Left ventricle myocardium inferior (tissue), 1 donor: ENCODE data around the gene MYO3A. TPM values are rescaled to one million over a fixed set of nuclear protein-coding genes. Genes with fewer than 3 reads are reported as not detected.

ENCODE experiments used
- DNase-seq: peaks from one replicate; pipeline ENCODE4 v3.0.0-alpha.2; 2020
- H3K27ac ChIP-seq: fragments of 200-600 bp; replicated peaks from 2 replicates; pipeline ENCODE4 v1.8.0; 2021
- H3K27me3 ChIP-seq: fragments of 200-600 bp; 2 replicates; pipeline ENCODE4 v1.8.0; 2021; ENCODE audit warnings: low read depth
- H3K36me3 ChIP-seq: fragments of 200-600 bp; 2 replicates; pipeline ENCODE4 v1.8.0; 2021
- H3K4me1 ChIP-seq: fragments of 200-600 bp; 2 replicates; pipeline ENCODE4 v1.8.0; 2021
- H3K4me3 ChIP-seq: fragments of 200-600 bp; 2 replicates; pipeline ENCODE4 v1.8.0; 2021; ENCODE audit warnings: mild to moderate bottlenecking, moderate library complexity
- H3K9me3 ChIP-seq: fragments of 200-600 bp; replicated peaks from 2 replicates; pipeline ENCODE4 v1.8.0; 2021
- intact Hi-C: fragments of 100-400 bp; cut with micrococcal nuclease; formaldehyde crosslinking; loops from one replicate; pipeline ENCODE4 v1.11.0; 2022
- total RNA-seq: library from RNA; stranded (reverse); fragmentation: NEBNext Ultra II Directional; extraction: Animal tissue kit (Norgen Biotek cat#: 25700); gene quantifications from one replicate; pipeline ENCODE4 v1.2.1, GENCODE V29; 2021
- TF ChIP-seq, protein P1 (sequence below): fragments of 200-600 bp; IDR thresholded peaks from 2 replicates; pipeline ENCODE4 v1.8.0; 2021; ENCODE audit warnings: antibody characterized with exemption, mild to moderate bottlenecking, borderline replicate concordance
- donor health status: DM: no; HTN: yes; CAD: no; lungs with severe emphysema.

Gene MYO3A
- total RNA-seq, 1 donor from 2014 or later = not detected

DNA sequence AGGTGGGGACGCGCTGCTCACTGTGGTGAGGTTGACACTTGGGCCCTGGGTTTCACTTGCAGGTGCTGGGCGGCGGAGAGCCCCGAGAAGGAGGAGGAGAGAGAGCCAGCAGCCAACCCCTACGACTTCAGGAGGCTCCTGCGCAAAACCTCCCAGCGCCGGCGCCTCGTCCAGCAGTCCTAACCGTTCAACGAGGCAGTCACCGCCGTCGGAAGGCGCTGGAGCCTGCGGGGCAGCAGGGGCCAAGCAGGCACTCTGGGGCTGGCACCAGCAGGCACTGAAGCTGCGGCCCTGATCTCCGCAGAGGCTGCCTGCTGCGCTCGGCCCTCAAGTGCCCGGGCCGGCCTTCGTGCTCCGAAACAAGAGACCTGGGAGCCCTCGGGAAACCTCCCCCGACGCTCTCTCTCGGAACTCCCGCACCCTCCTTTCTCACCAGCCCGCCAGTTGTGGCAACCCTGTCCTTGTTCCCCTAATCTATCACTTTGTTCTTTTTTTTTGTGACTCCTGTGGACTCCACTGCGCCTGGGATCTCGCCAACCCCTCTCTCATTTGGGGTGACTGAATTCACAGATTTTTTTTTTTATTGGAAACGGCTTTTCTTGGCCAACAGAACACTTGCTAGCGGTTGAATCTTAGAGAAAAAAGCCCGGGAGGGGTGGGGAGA, 277.9 kb downstream of the MYO3A start:
- H3K4me1 ChIP-seq = peaks cover 24% of the 10 kb centered on the region
- H3K9me3 ChIP-seq = peaks cover 13% of the 10 kb centered on the region
- H3K27me3 ChIP-seq = peaks cover 86% of the 10 kb centered on the region
- H3K36me3 ChIP-seq = no peaks in the 10 kb centered on the region
- H3K27ac ChIP-seq = no peak overlapping the region
- intact Hi-C loops = no loop called here
- no peak for DNase-seq
- H3K4me3 ChIP-seq = no peak overlapping the region
- TF ChIP-seq, protein P1, sequence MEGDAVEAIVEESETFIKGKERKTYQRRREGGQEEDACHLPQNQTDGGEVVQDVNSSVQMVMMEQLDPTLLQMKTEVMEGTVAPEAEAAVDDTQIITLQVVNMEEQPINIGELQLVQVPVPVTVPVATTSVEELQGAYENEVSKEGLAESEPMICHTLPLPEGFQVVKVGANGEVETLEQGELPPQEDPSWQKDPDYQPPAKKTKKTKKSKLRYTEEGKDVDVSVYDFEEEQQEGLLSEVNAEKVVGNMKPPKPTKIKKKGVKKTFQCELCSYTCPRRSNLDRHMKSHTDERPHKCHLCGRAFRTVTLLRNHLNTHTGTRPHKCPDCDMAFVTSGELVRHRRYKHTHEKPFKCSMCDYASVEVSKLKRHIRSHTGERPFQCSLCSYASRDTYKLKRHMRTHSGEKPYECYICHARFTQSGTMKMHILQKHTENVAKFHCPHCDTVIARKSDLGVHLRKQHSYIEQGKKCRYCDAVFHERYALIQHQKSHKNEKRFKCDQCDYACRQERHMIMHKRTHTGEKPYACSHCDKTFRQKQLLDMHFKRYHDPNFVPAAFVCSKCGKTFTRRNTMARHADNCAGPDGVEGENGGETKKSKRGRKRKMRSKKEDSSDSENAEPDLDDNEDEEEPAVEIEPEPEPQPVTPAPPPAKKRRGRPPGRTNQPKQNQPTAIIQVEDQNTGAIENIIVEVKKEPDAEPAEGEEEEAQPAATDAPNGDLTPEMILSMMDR = no peak

DNA sequence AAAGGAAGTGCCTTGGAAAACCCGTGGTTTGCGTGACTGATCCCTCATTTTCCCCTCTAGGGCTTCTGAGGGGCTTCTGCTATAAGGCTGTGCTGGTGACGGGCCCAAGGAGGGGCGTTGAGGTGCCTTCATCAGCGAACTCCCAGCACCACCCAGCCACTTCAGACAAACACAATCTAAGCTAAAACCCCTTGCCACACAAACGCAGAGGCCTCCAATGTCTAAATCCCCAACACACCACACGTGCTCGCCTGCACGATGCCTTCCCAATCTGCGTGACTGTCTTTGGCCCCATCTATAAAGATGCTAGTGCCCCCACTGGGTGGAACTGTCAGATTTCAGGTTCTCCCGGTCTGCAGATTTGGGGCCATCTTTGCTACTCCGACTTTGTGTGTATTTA, 278.5 kb downstream of the MYO3A start:
- intact Hi-C loops = no loop called here

DNA sequence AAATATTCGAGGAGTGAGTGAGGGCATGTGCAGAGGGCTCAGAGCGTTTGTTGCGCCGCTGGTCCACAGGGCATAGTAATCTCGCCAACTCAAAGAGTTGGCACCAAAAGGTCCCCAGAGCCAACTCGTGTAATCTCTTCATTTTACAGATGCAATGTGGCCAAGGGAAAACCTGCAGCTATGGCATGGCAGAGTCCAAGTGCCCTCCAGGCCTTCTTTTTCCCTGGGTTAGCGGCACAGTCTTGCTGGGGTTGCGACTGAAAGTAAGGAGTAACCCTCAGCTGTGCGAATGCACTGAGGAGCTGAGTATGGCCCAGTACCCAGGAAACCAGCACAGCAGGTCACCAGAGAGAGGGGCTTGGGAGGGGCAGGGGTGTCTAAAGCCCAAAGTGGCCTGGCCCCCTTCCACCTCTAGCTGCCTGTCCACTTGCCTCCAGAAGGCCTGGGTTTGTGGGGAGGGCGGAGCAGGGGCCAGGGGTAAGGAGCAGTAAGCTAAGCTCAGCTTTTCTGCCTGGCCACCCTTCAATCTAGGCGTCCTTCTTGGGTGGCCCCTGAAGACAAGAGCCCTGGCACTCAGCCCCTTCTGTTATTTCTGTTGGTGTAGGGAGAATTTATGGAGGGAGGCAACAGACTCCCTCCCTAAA, 279.2 kb downstream of the MYO3A start:
- TF ChIP-seq, protein P1 = no peak

More for the DNA sequence above, 278.5 kb downstream of the MYO3A start:
- peaks cover 30% of the 10 kb centered on the region for H3K4me1 ChIP-seq
- TF ChIP-seq, protein P1 = no peak
- H3K27me3 ChIP-seq = peaks cover 92% of the 10 kb centered on the region
- H3K36me3 ChIP-seq = no peaks in the 10 kb centered on the region
- H3K9me3 ChIP-seq = peaks cover 7% of the 10 kb centered on the region
- H3K4me3 ChIP-seq = no peak overlapping the region
- H3K27ac ChIP-seq = no peak overlapping the region
- DNase-seq = no peak

DNA sequence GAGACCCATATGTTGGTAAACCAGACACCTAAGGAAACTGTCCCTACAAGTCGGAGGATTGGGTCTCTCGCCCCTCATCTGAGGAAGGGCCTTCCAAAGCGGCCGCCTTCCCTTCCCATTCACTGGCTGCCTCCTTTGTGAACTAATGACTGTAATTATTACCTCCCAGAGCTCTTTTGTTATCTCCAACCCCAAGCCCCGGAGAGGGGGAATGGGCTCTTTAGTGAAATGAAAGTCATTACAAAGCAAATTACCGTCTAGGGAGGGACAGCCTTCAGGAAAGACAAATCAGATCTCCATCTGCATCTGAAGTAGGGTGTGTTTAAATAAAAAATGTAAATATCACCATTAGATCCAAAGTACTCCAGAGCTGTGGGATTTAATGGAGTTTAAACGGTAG, 280.0 kb downstream of the MYO3A start:
- H3K4me3 ChIP-seq = no peak overlapping the region
- intact Hi-C loops = no loop called here
- no peak overlapping the region for H3K27ac ChIP-seq
- H3K27me3 ChIP-seq = peaks cover 95% of the 10 kb centered on the region
- H3K36me3 ChIP-seq = no peaks in the 10 kb centered on the region
- TF ChIP-seq, protein P1 = no peak
- H3K4me1 ChIP-seq = peaks cover 37% of the 10 kb centered on the region
- DNase-seq = no peak
- no peaks in the 10 kb centered on the region for H3K9me3 ChIP-seq

More for the DNA sequence above, 279.2 kb downstream of the MYO3A start:
- Histone ChIP-seq H3K27ac (no peak overlapping the region), H3K4me1 (peaks cover 37% of the 10 kb centered on the region), H3K4me3 (no peak overlapping the region), H3K9me3 (no peaks in the 10 kb centered on the region), H3K36me3 (no peaks in the 10 kb centered on the region), H3K27me3 (peaks cover 96% of the 10 kb centered on the region)
- no peak for DNase-seq
- intact Hi-C loops = no loop called here

DNA sequence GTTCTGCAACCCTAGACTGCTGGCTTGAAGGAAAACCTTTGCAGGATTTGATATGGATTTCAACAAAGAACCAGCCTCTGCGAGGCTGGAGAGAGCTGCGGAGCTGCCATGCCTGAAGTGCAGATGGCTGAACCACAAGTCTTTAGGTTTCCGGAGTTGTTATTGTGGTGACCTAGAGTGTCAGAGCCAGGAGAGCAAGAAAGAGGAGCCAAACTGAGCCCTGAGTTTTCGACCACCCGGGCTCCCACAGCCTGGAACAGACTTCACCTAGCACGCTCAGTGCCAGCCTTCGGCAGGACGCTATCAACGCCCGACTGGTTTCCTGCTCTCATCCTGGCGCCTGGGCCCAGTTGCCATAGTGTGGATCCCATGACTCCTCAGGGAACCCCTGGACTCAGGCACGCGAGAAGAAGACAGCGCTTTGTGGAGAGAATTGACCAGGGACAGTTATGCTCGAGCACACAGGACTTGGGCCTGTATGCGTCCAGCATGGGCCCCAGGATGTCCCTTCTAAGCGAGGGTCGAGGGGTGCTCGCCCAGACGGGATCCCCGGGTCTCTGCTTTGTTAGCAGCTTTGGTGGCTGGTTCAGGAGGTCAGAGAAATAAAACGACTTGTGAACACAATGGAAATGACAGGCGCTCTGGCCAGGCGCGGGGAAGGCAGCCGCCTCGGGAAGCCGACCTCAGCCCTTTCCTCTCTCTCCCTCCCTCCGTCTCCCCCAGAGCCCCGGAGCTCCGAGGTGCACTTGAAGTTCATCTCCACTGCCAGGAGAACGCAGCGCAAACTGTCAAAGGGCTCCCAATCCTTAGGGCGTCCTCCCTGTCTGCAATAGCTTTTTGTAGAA, 280.7 kb downstream of the MYO3A start:
- intact Hi-C loops = no loop called here
- Histone ChIP-seq H3K27ac (no peak overlapping the region), H3K4me1 (peaks cover 37% of the 10 kb centered on the region), H3K27me3 (peaks cover 97% of the 10 kb centered on the region), H3K36me3 (no peaks in the 10 kb centered on the region), H3K9me3 (no peaks in the 10 kb centered on the region), H3K4me3 (peak overlapping the region; percentile 33)
- no peak for DNase-seq
- TF ChIP-seq, protein P1 = no peak
